HK-2 (cell line): ENCODE results near the gene SYT7.

ENCODE experiments used
- DNase-seq: peaks from one replicate; pipeline ENCODE4 v3.0.0-alpha.2; 2018; ENCODE audit not compliant: unreplicated experiment

SYT7 gene

GRCh38 chr11:61553373-61554171, 27.3 kb downstream of the SYT7 start:
- no peak for DNase-seq

- no peak for DNase-seq
Measured at GRCh38 chr11:61552108-61552635, 28.7 kb downstream of the SYT7 start.

GRCh38 chr11:61551634-61552033, 29.2 kb downstream of the SYT7 start:
- no peak for DNase-seq

- no peak for DNase-seq
Measured at GRCh38 chr11:61550665-61551227, 30.1 kb downstream of the SYT7 start.

- DNase-seq, result no peak
Measured at GRCh38 chr11:61549662-61550568, 31.0 kb downstream of the SYT7 start.

- no peak for DNase-seq
Measured at GRCh38 chr11:61549177-61549576, 31.7 kb downstream of the SYT7 start.

- no peak for DNase-seq
Measured at GRCh38 chr11:61547246-61547645, 33.6 kb downstream of the SYT7 start.

GRCh38 chr11:61546663-61547062, 34.2 kb downstream of the SYT7 start:
- DNase-seq, result no peak

- no peak for DNase-seq
Measured at GRCh38 chr11:61545921-61546320, 35.0 kb downstream of the SYT7 start.

GRCh38 chr11:61545341-61545740, 35.5 kb downstream of the SYT7 start:
- DNase-seq, result no peak

GRCh38 chr11:61544466-61544865, 36.4 kb downstream of the SYT7 start:
- no peak for DNase-seq

GRCh38 chr11:61543606-61544306, 37.1 kb downstream of the SYT7 start:
- DNase-seq, result no peak

- DNase-seq, result no peak
Measured at GRCh38 chr11:61542705-61543104, 38.2 kb downstream of the SYT7 start.

- no peak for DNase-seq
Measured at GRCh38 chr11:61542024-61542461, 38.8 kb downstream of the SYT7 start.

GRCh38 chr11:61541598-61541997, 39.3 kb downstream of the SYT7 start:
- peak; percentile 18 for DNase-seq

GRCh38 chr11:61540528-61540927, 40.3 kb downstream of the SYT7 start:
- DNase-seq, result no peak

- no peak for DNase-seq
Measured at GRCh38 chr11:61539831-61540357, 41.0 kb downstream of the SYT7 start.

- no peak for DNase-seq
Measured at GRCh38 chr11:61539006-61539405, 41.9 kb downstream of the SYT7 start.

GRCh38 chr11:61538636-61538961, 42.3 kb downstream of the SYT7 start:
- no peak for DNase-seq

- no peak for DNase-seq
Measured at GRCh38 chr11:61537326-61537725, 43.5 kb downstream of the SYT7 start.

- DNase-seq, result no peak
Measured at GRCh38 chr11:61536676-61537270, 44.1 kb downstream of the SYT7 start.
